ENCODE results near the gene XYLT1.

DNA sequence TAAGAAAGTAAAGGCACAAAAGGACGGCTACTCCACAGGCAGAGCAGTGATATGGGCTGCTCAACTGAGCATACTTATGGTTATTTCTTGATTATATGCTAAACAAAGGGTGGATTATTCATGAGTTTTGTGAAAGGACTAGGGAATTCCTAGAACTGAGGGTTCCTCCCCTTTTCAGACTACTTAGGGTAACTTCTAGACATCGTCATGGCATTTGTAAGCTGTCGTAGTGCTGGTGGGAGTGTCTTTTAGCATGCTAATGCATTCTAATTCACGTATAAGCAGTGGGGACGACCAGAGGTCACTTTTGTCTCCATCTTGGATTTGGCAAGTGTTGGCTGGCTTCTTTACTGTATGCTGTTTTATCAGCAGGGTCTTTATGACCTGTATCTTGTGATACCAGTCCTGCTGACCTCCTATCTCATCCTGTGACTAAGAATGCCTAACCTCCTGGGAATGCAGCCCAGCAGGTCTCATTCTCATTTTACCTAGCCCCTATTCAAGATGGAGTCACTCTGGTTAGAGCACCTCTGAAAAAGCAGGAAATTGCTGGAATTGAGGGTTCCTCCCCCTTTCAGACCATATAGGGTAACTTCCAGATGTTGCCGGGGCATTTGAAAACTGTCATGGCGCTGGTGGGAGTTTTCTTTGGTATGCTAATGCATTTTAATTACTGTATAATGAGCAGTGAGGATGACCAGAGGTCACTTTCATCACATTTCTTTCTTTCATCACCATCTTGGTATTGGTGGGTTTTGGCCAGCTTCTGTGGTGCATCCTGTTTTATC lies 388.5 kb downstream of the XYLT1 start:
- TF ChIP-seq, protein P1, sequence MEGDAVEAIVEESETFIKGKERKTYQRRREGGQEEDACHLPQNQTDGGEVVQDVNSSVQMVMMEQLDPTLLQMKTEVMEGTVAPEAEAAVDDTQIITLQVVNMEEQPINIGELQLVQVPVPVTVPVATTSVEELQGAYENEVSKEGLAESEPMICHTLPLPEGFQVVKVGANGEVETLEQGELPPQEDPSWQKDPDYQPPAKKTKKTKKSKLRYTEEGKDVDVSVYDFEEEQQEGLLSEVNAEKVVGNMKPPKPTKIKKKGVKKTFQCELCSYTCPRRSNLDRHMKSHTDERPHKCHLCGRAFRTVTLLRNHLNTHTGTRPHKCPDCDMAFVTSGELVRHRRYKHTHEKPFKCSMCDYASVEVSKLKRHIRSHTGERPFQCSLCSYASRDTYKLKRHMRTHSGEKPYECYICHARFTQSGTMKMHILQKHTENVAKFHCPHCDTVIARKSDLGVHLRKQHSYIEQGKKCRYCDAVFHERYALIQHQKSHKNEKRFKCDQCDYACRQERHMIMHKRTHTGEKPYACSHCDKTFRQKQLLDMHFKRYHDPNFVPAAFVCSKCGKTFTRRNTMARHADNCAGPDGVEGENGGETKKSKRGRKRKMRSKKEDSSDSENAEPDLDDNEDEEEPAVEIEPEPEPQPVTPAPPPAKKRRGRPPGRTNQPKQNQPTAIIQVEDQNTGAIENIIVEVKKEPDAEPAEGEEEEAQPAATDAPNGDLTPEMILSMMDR (IDR thresholded peaks at IDR 0.05): no peak
- TF ChIP-seq POLR2A (IDR thresholded peaks at IDR 0.05): no peak
